GM21515 (cell line): Measurements from ENCODE around the gene MEG3.

Source experiments
- ATAC-seq: cut with Tn5 transposase; IDR thresholded peaks from one replicate; pipeline ENCODE4 v1.9.1; 2021; ENCODE audit not compliant: unreplicated experiment

Gene MEG3

GRCh38 chr14:100862277-100862676 is 36.4 kb downstream of the MEG3 start:
- no peak for ATAC-seq

GRCh38 chr14:100862793-100863192 is 36.9 kb downstream of the MEG3 start:
- ATAC-seq, result no peak

DNA sequence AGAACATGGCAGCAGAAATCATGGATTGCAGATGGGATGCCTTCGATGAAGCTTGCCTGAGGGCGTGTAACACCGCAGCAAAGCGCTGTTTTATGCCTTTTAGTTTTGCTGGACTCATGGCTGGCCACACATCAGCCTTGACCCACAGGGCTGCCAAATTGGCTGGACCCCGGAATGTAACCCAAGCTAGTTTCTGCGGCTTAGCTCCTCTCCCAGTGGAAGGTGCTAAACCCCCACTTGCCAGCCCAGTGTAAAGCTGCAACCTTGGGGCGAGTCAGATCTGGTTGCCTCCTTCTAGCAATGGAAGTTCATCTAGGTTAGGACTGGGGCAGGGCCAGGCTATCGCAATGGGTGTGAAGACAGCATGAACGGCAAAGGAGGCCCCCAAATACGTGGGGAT is 38.3 kb downstream of the MEG3 start:
- ATAC-seq, result no peak

DNA sequence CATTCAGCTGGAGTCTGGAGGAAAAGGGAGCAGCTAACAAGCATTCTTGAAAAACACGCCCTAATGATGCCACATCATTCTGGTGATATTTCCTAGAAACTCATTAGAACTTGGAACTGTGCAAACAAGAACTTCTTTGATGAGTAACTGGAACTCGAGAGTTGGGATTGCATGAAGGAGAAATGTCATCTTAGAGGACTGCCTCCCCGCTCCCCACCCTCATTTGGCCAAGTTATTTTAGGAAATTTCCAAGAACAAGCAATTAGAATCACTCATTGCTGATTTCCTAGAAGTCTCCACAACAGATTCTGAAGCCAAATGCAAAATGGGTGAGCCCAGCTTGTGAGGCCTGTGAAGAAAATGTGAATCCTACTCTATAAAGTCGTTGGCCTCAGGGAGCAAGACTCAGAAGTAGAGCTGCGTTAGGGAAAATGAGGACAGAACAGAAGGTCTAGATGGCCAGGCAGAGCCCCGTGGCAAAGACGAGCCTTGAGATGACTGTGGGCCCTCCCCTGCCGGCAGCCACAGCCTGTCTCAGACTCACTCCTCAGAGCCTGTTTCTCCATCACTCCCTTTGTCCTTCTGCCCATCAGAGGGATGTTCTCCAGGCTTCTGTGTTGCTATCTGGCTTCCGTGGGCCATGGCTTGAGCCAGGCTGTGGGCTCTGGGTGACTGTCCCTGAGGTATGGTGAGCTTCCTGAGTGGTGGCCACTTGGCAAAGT is 39.2 kb downstream of the MEG3 start:
- ATAC-seq, result no peak

GRCh38 chr14:100865682-100866591 is 40.0 kb downstream of the MEG3 start:
- no peak for ATAC-seq

DNA sequence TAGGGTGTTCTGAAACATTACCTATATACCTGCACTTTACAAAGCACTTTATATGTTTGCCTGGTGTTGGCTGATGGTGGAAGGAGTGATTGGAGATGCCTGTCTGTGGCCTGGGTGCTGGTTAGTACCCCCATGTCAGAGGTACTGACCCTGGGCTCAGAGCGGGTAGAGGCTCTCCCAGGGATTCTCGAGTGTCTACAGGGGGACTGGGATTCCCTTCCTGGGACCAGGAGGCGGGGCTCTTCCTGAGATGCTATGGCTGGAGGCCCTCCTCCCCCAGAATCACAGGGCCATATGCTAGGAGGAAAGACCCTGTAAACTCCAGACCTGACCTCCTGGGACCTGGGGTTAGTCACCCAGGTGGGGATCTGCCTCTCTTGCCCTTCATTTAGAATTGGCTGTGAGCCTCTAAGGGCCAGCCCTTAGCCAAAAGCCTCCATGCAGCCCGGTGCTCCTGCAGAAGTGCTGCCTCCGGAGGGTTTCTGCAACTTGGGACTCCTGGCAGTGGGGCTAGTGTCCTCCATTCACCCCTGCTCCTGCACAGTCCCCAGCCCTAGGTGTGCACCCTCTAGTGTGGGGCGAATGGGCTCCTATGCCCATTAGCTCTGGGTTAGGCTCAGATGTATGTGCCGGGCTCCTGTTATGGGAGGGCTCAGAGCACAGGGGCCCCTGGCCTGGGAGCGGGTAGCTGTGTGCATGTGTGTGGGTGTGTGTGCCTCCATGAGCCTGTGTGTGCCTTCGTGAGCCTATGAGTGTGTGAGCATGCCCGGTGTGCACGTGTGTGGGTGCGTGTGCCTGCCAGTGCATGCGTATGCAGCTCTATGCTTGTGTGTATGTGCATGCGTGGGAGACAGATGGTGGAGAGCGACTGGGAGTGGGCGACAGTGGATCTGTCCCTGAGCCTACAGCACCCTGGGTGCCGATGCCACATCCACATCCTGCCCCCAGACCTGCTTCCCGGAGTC is 41.0 kb downstream of the MEG3 start:
- ATAC-seq, result no peak

DNA sequence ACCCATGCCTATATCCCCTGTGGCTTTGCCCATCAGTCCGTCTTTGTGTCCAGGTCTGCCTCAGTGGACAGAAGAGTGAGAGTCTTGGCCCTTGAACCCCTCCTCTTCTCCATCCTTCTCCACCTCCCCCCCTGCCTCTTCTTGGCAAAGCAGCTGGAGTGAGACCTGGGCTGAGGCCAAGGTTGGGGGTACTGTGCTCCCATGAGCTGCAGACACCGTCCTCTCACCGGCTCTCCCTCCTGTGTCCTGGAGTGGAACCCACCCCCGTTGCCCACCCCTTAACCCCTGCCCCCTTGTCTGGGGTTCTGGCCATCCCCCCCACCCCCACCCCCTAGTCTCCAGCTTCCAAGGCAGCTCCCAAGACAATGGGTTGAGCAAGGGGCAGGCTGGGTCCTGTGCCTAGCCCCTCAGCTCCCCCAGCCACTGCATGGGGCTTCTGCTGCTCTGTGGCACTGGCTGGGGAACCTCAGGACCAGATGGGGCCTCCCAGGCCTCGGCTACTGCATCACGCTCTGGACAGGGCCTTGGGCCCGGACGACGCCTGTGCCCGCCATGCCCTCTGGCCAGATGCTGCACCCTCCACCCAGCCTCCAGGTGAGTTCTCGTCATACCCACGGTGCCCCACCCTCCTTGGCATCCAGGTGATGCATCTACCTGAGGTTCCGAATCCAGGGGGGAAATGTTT is 41.9 kb downstream of the MEG3 start:
- ATAC-seq, result no peak

DNA sequence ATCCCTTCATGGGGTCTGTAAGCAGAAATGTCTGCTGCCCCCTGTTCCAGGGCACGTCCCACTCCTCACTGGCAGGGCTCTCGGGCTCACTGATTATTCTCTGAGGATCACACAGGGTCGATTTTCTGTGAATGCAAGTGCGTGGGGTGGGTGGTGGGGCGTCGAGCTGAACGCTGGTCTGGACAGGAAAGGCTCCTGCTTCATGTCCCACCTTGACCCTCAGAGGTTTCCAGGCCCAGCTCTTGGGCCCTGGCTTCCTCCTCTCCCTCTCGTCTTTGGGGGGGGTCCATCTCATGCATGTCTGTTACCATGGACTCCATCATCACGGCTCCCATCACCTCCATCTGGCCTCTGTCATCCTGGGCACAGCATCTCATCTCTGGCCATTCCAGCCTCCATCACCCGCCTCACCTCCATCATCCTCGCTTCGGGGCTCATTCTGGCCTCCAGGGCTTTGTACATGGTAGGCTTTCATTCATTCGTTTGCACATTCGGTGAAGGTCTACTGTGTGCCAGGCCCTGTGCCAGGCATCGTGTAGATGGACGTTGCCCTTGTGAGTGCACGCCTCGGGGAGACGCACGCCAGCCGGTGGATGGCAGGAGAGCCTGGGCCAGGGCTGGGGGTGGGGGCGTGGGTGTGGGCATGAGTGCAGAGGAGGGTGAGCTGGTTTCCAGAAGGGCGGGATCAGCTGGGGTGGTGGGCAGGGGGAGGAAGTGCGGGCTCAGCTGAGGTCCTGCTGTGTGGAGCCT is 42.9 kb downstream of the MEG3 start:
- ATAC-seq, result no peak

DNA sequence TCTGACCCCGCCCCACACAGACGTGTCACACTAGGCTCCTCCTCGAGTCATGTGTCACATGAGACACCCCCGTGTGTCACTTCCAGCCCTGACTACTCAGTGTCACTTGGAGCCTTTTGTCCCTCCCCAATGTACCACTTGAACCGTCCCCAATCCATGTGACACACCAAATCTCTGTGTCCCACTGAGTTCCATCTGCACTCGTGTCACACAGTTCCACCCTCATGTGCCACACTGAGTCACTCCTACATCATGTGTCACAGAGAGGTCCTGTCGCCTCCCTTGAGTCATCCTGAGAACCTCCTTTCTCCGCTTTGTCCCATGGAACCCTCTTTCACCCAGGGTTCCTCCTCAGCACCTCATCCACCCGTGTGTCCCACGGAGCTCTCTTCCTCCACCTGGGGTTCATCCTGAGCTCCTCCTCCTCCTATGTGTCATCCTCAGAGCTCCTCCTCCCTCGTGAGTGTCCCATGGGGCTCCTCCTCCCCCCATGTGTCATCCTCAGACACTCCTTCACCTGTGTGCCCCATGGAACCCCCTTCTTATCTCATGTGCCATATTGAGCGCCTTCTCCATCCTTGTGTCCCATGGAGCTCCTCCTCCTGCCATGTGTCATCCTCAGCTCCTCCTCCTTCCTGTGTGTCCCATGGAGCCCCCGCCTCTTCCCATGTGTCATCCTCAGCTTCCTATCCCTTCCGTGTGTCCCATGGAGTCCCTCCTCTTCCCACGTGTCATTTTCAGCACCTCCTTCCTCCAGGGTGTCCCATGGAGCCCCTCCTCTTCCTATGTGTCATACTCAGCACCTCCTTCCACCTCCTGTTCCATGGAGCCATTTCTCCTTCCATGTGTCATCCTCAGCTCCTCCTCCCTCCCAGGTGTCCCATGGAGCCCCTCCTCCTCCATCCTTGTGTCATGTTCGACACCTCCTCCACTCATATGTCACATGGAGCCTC is 45.6 kb downstream of the MEG3 start:
- ATAC-seq, result no peak

GRCh38 chr14:100872259-100873095 is 46.6 kb downstream of the MEG3 start:
- no peak for ATAC-seq

- ATAC-seq, result no peak
Observed at GRCh38 chr14:100873096-100873482, 47.2 kb downstream of the MEG3 start.

DNA sequence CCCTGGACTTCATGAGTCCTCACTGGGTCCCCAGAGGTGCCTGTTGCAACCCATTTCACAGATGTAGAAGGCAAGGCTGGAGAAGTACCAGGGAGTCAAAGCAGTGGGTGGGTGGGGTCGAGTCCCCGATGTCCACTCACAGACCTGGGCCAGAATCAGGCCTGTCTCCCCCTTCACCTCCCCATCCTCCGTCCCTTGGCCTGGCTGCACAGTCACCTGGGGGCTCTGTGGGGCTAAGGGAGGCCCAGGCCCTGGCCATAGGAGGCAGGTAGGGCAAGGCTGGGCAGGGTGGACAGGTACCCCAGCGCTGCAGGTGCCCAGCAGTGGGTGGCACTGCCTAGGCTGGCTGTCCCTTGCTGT is 48.1 kb downstream of the MEG3 start:
- ATAC-seq, result no peak

GRCh38 chr14:100874411-100875091 is 48.6 kb downstream of the MEG3 start:
- no peak for ATAC-seq

DNA sequence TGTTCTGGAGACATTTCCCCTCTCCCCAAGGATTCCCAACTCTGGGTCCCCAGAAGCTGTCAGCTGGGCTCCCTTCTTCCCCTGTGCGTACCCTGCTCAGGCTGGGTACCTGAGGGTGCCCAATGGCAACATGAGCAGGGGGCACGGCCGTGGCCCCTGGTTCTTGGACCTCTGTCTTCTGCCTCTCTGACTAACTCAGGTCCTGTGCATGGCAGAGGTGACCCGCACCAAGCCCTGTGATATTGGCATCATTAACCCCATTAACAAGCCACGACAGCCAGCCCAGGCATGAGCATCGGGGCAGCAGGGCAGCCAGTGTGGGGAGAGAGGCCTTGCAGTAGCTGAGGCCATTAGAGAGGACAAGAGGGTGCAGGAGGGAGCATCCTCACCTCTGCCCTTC is 49.2 kb downstream of the MEG3 start:
- no peak for ATAC-seq

- no peak for ATAC-seq
Observed at GRCh38 chr14:100875861-100876590, 50.1 kb downstream of the MEG3 start.

DNA sequence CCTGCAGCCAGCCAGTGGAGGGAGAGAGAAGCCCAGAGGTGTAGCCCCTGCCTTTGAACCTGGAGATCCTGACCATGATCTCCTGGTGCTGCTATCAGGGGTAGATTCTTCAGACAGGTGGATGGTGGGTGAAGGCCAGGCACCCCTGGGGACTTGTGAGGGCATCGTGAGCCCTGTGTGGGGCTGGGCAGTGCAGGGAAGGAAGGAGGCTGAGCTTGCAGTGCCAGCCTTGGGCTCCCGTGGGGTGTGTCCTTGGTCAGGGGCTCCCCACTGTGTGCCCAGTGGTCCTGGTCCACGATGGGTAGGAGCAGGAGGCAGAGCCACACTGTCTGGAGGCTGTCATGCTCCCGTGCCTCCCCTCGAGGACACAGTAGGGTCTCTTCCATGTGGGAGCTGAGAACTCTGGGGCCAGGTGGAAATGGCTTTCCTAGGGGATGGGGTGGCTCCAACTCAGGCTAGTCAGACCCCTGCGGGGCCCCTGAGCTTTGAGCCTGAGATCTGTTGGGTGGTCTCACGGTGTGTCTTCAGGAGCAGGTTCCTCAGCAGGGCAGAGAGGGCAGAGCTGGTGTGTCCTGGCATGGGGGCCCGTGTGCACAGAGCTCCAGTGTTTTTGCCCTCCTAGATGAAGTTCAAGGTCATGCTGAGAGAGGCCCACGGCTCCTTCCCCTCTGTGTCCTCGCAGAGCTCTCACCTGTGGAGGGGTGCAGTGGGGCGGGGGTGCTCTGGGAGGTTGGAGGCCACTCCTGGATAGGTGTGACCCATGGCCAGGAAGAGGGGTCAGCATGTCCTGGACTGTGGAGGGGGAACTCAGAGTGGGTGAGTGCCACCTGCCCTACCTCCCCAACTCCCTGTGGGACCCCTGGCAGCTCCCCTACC is 52.6 kb downstream of the MEG3 start:
- no peak for ATAC-seq
